ENCODE measurements around the gene FAM186B.

- TF ChIP-seq JUND (IDR thresholded peaks at IDR 0.05) (no peak), POLR2A (IDR thresholded peaks at IDR 0.05; ENCODE audit: borderline replicate concordance, extremely low read depth, insufficient read depth, insufficient read length) (no peak), SP1 (IDR thresholded peaks at IDR 0.05; ENCODE audit: low read depth) (no peak), MAX (IDR thresholded peaks at IDR 0.05) (no peak), EZH2phosphoT487 (IDR thresholded peaks at IDR 0.05; ENCODE audit: borderline replicate concordance) (no peak), POLR2AphosphoS5 (IDR thresholded peaks at IDR 0.05; ENCODE audit: low read depth, low read length) (no peak)
Measured at GRCh38 chr12:49621651-49622500, 16.4 kb upstream of the FAM186B start.
